Esophagus mucosa (tissue), 1 donor: ENCODE measurements around the gene SULT1E1. TPM values are rescaled to one million over a fixed set of nuclear protein-coding genes. Genes with fewer than 3 reads are reported as not detected.
"Not testable (repeated sequence)": the region's sequence is repeated elsewhere in the genome, so short reads cannot be mapped to it uniquely, and the experiment has no call there.

Experiments
- ATAC-seq: fragments of 200-7000 bp; cut with Tn5 transposase; one replicate; pipeline ENCODE4 v1.9.1; 2020
- total RNA-seq: library from RNA; stranded (reverse); gene quantifications from one replicate; pipeline ENCODE4 v1.2.4, GENCODE V29; 2023
- donor health status: DM: yes; HTN: yes; CAD: no.

SULT1E1 gene
- total RNA-seq, 1 donor from 2014 or later: 0.52 TPM

GRCh38 chr4:69843301-69843700, 16.6 kb downstream of the SULT1E1 start:
- ATAC-seq: no peak

GRCh38 chr4:69838977-69839376, 21.0 kb downstream of the SULT1E1 start:
- ATAC-seq: no peak

- no peak for ATAC-seq
These were observed 23.7 kb downstream of the SULT1E1 start for GRCh38 chr4:69836287-69836686.

GRCh38 chr4:69835766-69836165, 24.2 kb downstream of the SULT1E1 start:
- no peak for ATAC-seq

- peak; percentile 50 for ATAC-seq
These were observed 26.7 kb downstream of the SULT1E1 start for GRCh38 chr4:69833251-69833650.

- no peak for ATAC-seq
These were observed 27.5 kb downstream of the SULT1E1 start for GRCh38 chr4:69832326-69833030.

GRCh38 chr4:69831646-69832325, 28.2 kb downstream of the SULT1E1 start:
- peak; percentile 28 for ATAC-seq

GRCh38 chr4:69831270-69831627, 28.7 kb downstream of the SULT1E1 start:
- no peak for ATAC-seq

- peak; percentile 69 for ATAC-seq
These were observed 29.2 kb downstream of the SULT1E1 start for GRCh38 chr4:69830560-69831269.

GRCh38 chr4:69830192-69830559, 29.8 kb downstream of the SULT1E1 start:
- ATAC-seq: no peak

GRCh38 chr4:69829678-69830077, 30.3 kb downstream of the SULT1E1 start:
- ATAC-seq: no peak

- ATAC-seq: no peak
These were observed 31.1 kb downstream of the SULT1E1 start for GRCh38 chr4:69828828-69829227.

GRCh38 chr4:69825056-69825455, 34.9 kb downstream of the SULT1E1 start:
- not testable (repeated sequence) for ATAC-seq

- ATAC-seq: peak; percentile 78
These were observed 36.3 kb downstream of the SULT1E1 start for GRCh38 chr4:69823481-69824186.

- no peak for ATAC-seq
These were observed 36.9 kb downstream of the SULT1E1 start for GRCh38 chr4:69823048-69823447.

GRCh38 chr4:69822198-69822597, 37.7 kb downstream of the SULT1E1 start:
- ATAC-seq: no peak

- no peak for ATAC-seq
These were observed 41.8 kb downstream of the SULT1E1 start for GRCh38 chr4:69818060-69818639.

- no peak for ATAC-seq
These were observed 43.7 kb downstream of the SULT1E1 start for GRCh38 chr4:69816236-69816635.

- no peak for ATAC-seq
These were observed 46.3 kb downstream of the SULT1E1 start for GRCh38 chr4:69813628-69814027.

GRCh38 chr4:69811166-69811565, 48.8 kb downstream of the SULT1E1 start:
- no peak for ATAC-seq

- no peak for ATAC-seq
These were observed 59.3 kb downstream of the SULT1E1 start for GRCh38 chr4:69800599-69800998.

GRCh38 chr4:69799337-69799736, 60.6 kb downstream of the SULT1E1 start:
- no peak for ATAC-seq

GRCh38 chr4:69793732-69794131, 66.2 kb downstream of the SULT1E1 start:
- ATAC-seq: no peak
